SK-N-SH (cell line): ENCODE results near the gene PRRT4. TPM values are rescaled to one million over a fixed set of nuclear protein-coding genes. Genes with fewer than 3 reads are reported as not detected.

Source experiments
- CTCF ChIA-PET: fragments of 300-600, 350-600 bp; formaldehyde crosslinking; extraction: SDS; loops from one replicate; lab custom pipeline; 2021; lab: Yijun Ruan, JAX
- POLR2A ChIA-PET: fragments of 350-600 bp; sonication (Branson Sonifier 250); formaldehyde crosslinking; extraction: SDS; loops from one replicate; lab custom pipeline; 2020; ENCODE audit warnings: antibody characterized with exemption, inconsistent platforms; lab: Yijun Ruan, JAX
- DNase-seq: peaks from one replicate; pipeline ENCODE4 v3.0.0; 2012
- H2AFZ ChIP-seq: fragments of 200-600 bp; sonication (generic); 2 replicates; pipeline ENCODE4 v1.8.1; 2016; ENCODE audit warnings: antibody characterized with exemption, mild to moderate bottlenecking, low read depth
- H3F3A ChIP-seq: fragments of 200-600 bp; sonication (generic); replicated peaks from 2 replicates; pipeline ENCODE3; 2016; ENCODE audit warnings: antibody characterized with exemption, mild to moderate bottlenecking; ENCODE audit not compliant: insufficient read depth
- H3K27ac ChIP-seq, 2 experiments: fragments of 200-500 bp in 1 of 2; fragments of 200-600 bp in 1 of 2; sonication (Bioruptor generic) in 1 of 2; sonication (generic), shearing (Covaris generic) in 1 of 2; 2 replicates each; pipeline versions ENCODE4 v1.5.1 to v1.6.1; 2014 to 2016; ENCODE audit warnings: low read depth in 2 of 2, inconsistent platforms in 1 of 2, low read length in 1 of 2, mild to moderate bottlenecking in 1 of 2, mixed read lengths in 1 of 2
- H3K27me3 ChIP-seq: fragments of 200-600 bp; sonication (generic), shearing (Covaris generic); 2 replicates; pipeline ENCODE4 v1.6.1; 2016; ENCODE audit warnings: mixed run types; ENCODE audit not compliant: insufficient read depth
- H3K36me3 ChIP-seq, 2 experiments: fragments of 200-500 bp in 1 of 2; fragments of 200-600 bp in 1 of 2; sonication (Bioruptor generic) in 1 of 2; sonication (generic) in 1 of 2; replicated peaks in 1 of 2; 2 replicates each; pipeline versions ENCODE3 to v1.5.1; 2014 to 2016; ENCODE audit warnings: low read length in 1 of 2, mild to moderate bottlenecking in 1 of 2; ENCODE audit not compliant: insufficient read depth in 2 of 2, control insufficient read depth in 1 of 2
- H3K4me1 ChIP-seq, 2 experiments: fragments of 200-500 bp in 1 of 2; fragments of 200-600 bp in 1 of 2; sonication (Bioruptor generic) in 1 of 2; sonication (generic), shearing (Covaris generic) in 1 of 2; 2 replicates each; pipeline versions ENCODE4 v1.5.1 to v1.6.1; 2014 to 2016; ENCODE audit warnings: low read depth in 1 of 2, low read length in 1 of 2, mixed run types in 1 of 2; ENCODE audit not compliant: insufficient read depth in 2 of 2, control insufficient read depth in 1 of 2
- H3K4me2 ChIP-seq: fragments of 200-600 bp; sonication (generic), shearing (Covaris generic); 2 replicates; pipeline ENCODE4 v1.6.1; 2017; ENCODE audit warnings: mixed run types
- H3K4me3 ChIP-seq, 2 experiments: fragments of 200-500 bp in 1 of 2; fragments of 200-600 bp in 1 of 2; sonication (Bioruptor generic) in 1 of 2; sonication (generic), shearing (Covaris generic) in 1 of 2; 2 replicates each; pipeline versions ENCODE4 v1.5.1 to v1.8.1; 2014 to 2016; ENCODE audit warnings: low read depth in 2 of 2, inconsistent platforms in 1 of 2, low read length in 1 of 2, mild to moderate bottlenecking in 1 of 2, mixed read lengths in 1 of 2, moderate library complexity in 1 of 2
- H3K79me2 ChIP-seq: fragments of 200-600 bp; sonication (generic); 2 replicates; pipeline ENCODE4 v1.8.1; 2017; ENCODE audit warnings: mild to moderate bottlenecking; ENCODE audit not compliant: insufficient read depth
- H3K9ac ChIP-seq: fragments of 200-600 bp; sonication (generic); 2 replicates; pipeline ENCODE4 v1.6.1; 2017; ENCODE audit warnings: mixed run types
- H3K9me2 ChIP-seq: fragments of 200-600 bp; sonication (generic); 2 replicates; pipeline ENCODE4 v1.6.1; 2017; ENCODE audit warnings: mixed run types
- H3K9me3 ChIP-seq: fragments of 200-600 bp; sonication (generic); 2 replicates; pipeline ENCODE4 v1.6.1; 2017; ENCODE audit warnings: mixed run types, mild to moderate bottlenecking, moderate library complexity
- H4K20me1 ChIP-seq: fragments of 200-600 bp; sonication (generic); 2 replicates; pipeline ENCODE4 v1.6.1; 2017; ENCODE audit warnings: mild to moderate bottlenecking, mixed run types; ENCODE audit not compliant: insufficient read depth
- CHD2 ChIP-seq: fragments of 150-350 bp; IDR thresholded peaks from 2 replicates; pipeline ENCODE4 v1.6.1; 2018; ENCODE audit warnings: low read length; ENCODE audit not compliant: partially characterized antibody
- EP300 ChIP-seq, 2 experiments: IDR thresholded peaks; 2 replicates each; pipeline versions ENCODE4 v1.4.0 to v1.6.1; 2012; ENCODE audit warnings: borderline replicate concordance in 1 of 2, low read depth in 1 of 2, low read length in 1 of 2
- FOSL2 ChIP-seq: IDR thresholded peaks from 2 replicates; pipeline ENCODE4 v1.4.0; 2012; ENCODE audit warnings: low read depth, mild to moderate bottlenecking, moderate library complexity, borderline replicate concordance
- GABPA ChIP-seq: IDR thresholded peaks from 2 replicates; pipeline ENCODE4 v1.4.0; 2012; ENCODE audit warnings: low read depth, mild to moderate bottlenecking
- MEF2A ChIP-seq: IDR thresholded peaks from 2 replicates; pipeline ENCODE4 v1.4.0; 2012; ENCODE audit warnings: low read depth, borderline replicate concordance
- RCOR1 ChIP-seq: fragments of 150-350 bp; IDR thresholded peaks from 2 replicates; pipeline ENCODE4 v1.6.1; 2017; ENCODE audit warnings: antibody characterized with exemption, low read length
- SIN3A ChIP-seq: IDR thresholded peaks from 2 replicates; pipeline ENCODE4 v1.6.1; 2012; ENCODE audit warnings: low read depth, mild to moderate bottlenecking, low read length, moderate library complexity, borderline replicate concordance
- WGBS: methylation state at CpG from one replicate; pipeline ENCODE4 v1.1.6; 2017; ENCODE audit warnings: low lambda C conversion rate; 5-methylcytosine and 5-hydroxymethylcytosine counted together
- polyA plus RNA-seq, 3 experiments: library from polyadenylated mRNA; depleted of rRNA; stranded (reverse); fragments of >200 nt; gene quantifications; 2 replicates each; pipeline ENCODE4 v1.2.3, GENCODE V29; 2012

PRRT4 gene
- polyA plus RNA-seq, 1 of the 3 experiments (the other 2 are of a cell fraction) = 1.5 TPM

- Histone ChIP-seq H3K36me3 (peaks cover 77 to 80% of the 10 kb centered on the region in 2 experiments), H3K27me3 (no peaks in the 10 kb centered on the region), H3K4me3 (no peak overlapping the region), H3K27ac (peak overlapping the region; percentile 1 to 56; a peak in 2 of 4 replicates), H3K9ac (peak overlapping the region; percentile 27; the same call in 1 of the 2 replicates), H4K20me1 (no peaks in the 10 kb centered on the region), H3K9me3 (no peaks in the 10 kb centered on the region), H3K9me2 (no peaks in the 10 kb centered on the region), H3K79me2 (no peaks in the 10 kb centered on the region), H3K4me2 (no peak overlapping the region; the same call in 1 of the 2 replicates), H2AFZ (no peak overlapping the region), H3K4me1 (peaks cover 0 to 6% of the 10 kb centered on the region in 2 experiments; a peak in 2 of 4 replicates), H3F3A (peaks cover 18% of the 10 kb centered on the region)
- ChIA-PET POLR2A (interaction anchor here (1.5 kb wide), 1 partner anchor 20 kb away, joined by 3 read pairs; the partner anchor contains the start of gene RBM28), CTCF (interaction anchor here (1.3 to 6.1 kb wide), 6 partner anchors 12 to 114 kb away, joined by 3 to 29 read pairs (median 6); partner anchors contain the start of gene RBM28)
- WGBS = 88% methylated on average over 10 of the region's 10 CpGs
- TF ChIP-seq GABPA (no peak), SIN3A (no peak), EP300 (IDR thresholded peaks at IDR 0.05; ENCODE audit: borderline replicate concordance in 1 of 2, low read depth in 1 of 2, low read length in 1 of 2) (peak in 1 of 2 experiments; percentile 15; a peak in 1 of 4 replicates), FOSL2 (peak; percentile 64; the same call in 1 of the 2 replicates)
- no peak for DNase-seq
These were observed 37.8 kb downstream of the PRRT4 start for GRCh38 chr7:128323459-128324367.

GRCh38 chr7:128323040-128323439 lies 38.5 kb downstream of the PRRT4 start:
- no peak overlapping the region for H3K4me2 ChIP-seq
- H3K36me3 ChIP-seq = peaks cover 77 to 79% of the 10 kb centered on the region in 2 experiments
- no peaks in the 10 kb centered on the region for H4K20me1 ChIP-seq
- H3K9ac ChIP-seq = no peak overlapping the region
- H3K4me3 ChIP-seq = no peak overlapping the region
- H3F3A ChIP-seq = peaks cover 18% of the 10 kb centered on the region
- POLR2A ChIA-PET = interaction anchor here (1.3 to 1.5 kb wide), 2 partner anchors 21 to 56 kb away, joined by 3 to 4 read pairs; partner anchors contain the start of gene RBM28
- DNase-seq = no peak
- peaks cover 0 to 6% of the 10 kb centered on the region in 2 experiments; a peak in 2 of 4 replicates for H3K4me1 ChIP-seq
- CTCF ChIA-PET = interaction anchor here (1.0 to 6.1 kb wide), 11 partner anchors 8 to 614 kb away, joined by 3 to 29 read pairs (median 8); partner anchors contain the start of gene RBM28
- no peak overlapping the region for H2AFZ ChIP-seq
- H3K9me3 ChIP-seq = no peaks in the 10 kb centered on the region
- no peaks in the 10 kb centered on the region for H3K79me2 ChIP-seq
- no peaks in the 10 kb centered on the region for H3K9me2 ChIP-seq
- no peak for TF ChIP-seq RCOR1
- no peak for TF ChIP-seq GABPA
- TF ChIP-seq CHD2 = no peak
- no peak for TF ChIP-seq MEF2A
- H3K27ac ChIP-seq = peak overlapping the region in 1 of 2 experiments; percentile 56; a peak in 2 of 4 replicates
- no peaks in the 10 kb centered on the region for H3K27me3 ChIP-seq
